HG03439 (cell line): ENCODE measurements around the gene PUM1.
"Not testable (repeated sequence)": the region's sequence is repeated elsewhere in the genome, so short reads cannot be mapped to it uniquely, and the experiment has no call there.

Experiments used
- ATAC-seq: cut with Tn5 transposase; IDR thresholded peaks from one replicate; pipeline ENCODE4 v1.9.1; 2021; ENCODE audit warnings: mild to moderate bottlenecking, moderate library complexity; ENCODE audit not compliant: unreplicated experiment

The PUM1 gene

GRCh38 chr1:30997463-30998057, 68.0 kb downstream of the PUM1 start:
- ATAC-seq, result no peak

DNA sequence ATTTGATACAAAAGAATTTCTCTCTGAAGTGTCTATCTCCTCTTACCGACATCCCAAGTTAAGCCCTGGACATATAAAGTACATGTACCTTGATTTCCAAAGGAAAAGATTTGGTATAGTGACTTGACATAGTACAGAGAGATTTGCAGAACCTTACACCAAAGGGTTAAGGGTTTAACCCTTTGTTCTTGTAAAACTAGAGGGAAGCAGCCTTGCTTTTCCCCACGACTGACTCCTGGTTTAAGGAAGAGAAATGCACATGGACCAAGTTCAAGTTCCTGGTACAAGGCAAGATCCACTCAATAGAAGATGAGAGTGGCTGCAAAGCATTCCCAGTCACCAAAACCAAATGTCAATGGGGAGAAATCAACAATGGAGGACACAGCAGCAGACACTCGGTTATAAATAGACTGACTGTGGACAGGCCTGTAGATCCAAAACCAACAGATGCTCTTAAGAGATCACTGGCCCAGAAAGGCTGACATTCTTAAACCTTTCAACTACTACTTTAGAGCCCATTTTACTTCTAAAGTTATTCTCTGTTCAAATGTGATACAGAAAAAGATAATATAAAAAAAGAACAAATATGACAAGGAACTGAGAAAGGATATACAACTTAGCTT, 69.4 kb downstream of the PUM1 start:
- ATAC-seq, result no peak

DNA sequence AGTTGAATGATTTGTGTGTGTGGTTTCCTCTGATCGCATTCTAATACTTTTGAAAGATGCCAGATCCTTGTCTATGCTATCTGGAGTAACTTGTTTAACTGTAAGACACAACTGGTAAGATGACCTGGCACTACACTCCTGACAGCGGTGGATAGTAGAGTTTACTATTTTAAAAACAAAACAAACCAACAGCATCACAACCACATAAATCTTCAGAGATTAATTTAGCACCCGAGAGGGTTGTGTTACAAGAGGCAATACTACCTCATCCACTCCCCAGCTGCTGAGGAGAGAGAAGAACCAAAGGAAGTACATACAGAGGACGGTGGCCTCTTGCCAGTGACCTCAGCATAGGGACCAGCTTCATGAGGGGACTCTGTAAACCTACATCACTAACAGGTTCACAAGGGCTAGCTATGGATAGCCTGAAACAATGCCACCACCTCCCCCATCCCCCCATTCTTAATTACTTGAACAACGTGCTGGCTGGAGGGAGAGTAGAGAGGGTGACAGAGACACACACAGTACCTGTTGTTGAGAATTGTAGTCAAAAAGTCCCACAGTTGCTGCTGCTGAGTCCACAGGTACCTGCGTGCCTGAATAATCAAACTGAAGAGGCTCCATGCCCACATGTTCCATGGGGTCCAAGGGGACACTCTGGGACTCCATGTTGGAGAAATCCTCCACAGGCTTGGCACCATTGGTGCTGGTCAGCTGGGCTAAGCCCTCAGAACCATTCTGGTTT, 73.5 kb downstream of the PUM1 start:
- no peak for ATAC-seq

- ATAC-seq, result no peak
These were observed 74.9 kb downstream of the PUM1 start for GRCh38 chr1:30990591-30990990.

GRCh38 chr1:30988045-30988444, 77.5 kb downstream of the PUM1 start:
- ATAC-seq, result no peak

GRCh38 chr1:30986755-30987154, 78.8 kb downstream of the PUM1 start:
- no peak for ATAC-seq

- ATAC-seq, result no peak
These were observed 80.5 kb downstream of the PUM1 start for GRCh38 chr1:30984991-30985503.

DNA sequence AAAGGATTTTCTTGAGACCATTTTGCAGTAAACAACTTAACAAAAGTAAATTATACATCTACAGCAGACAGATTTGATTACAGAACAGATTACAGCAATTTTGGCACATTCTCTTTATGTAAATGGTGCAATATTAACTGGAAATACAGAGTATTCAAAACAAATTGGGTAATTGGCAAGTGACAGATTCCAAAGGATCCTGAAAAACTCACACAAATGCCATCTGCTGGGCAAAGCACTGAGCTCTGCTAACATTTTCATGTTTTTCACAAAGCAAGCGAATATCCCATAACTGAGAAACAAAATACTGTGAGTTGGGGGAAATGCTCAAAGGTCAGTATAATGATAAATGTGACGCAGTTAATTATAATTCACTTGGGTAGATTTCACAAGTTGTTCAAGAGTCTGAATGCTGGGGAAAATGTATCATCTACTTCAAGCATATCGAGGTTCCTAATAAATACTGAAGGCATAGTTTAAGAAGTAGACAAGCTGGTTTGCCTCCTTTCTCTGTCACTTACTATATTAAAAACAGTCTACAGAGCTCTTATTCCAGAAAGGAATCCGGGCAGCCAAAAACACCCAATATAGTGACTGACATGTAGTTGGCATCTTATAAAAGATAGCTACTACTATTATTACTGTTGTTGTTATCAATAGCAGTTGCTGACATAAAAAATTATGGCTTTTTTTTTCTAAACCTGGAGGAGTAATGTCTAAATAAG, 81.2 kb downstream of the PUM1 start:
- no peak for ATAC-seq

DNA sequence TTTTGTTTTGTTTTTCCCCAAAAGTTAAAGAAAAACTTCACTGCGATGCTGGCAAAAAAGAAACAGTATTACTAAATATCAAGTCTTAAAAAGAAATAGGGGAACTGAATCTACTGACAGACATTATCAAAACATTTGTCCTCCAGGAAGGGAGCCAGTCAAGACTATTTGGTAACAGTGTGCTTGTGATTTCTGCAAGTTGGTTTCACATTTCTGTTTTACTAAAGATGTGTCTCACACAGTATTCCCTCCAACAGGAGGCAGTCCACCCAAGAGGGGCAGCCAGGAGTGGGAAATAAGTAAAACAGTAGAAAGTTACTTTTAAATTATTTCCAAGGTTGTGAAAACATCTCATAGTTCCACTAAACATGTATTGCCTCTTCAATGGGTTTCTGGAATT, 82.6 kb downstream of the PUM1 start:
- ATAC-seq, result no peak

- ATAC-seq, result no peak
These were observed 83.1 kb downstream of the PUM1 start for GRCh38 chr1:30982431-30982830.

- ATAC-seq, result no peak
These were observed 84.3 kb downstream of the PUM1 start for GRCh38 chr1:30981172-30981571.

- ATAC-seq, result no peak
These were observed 88.0 kb downstream of the PUM1 start for GRCh38 chr1:30977511-30977910.

- ATAC-seq, result no peak
These were observed 88.4 kb downstream of the PUM1 start for GRCh38 chr1:30977105-30977504.

DNA sequence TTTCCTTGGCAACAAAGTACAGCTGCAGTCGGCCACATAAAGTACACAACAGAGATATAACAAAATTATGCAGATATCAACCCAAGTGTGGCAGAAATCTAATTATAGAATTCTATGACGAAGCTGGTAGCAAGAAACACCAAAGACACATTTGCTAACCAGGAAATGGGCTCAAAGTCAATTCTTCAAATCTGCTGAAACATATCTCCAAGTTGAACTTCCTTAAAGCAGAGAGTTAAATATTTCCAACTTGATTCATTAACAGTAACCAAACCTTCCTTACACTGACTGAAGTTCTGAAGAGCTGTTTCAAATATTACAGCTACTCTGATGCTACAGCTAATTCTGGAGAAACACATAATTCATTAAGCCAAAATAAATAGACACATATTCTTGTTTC, 89.4 kb downstream of the PUM1 start:
- ATAC-seq, result no peak

- ATAC-seq, result no peak
These were observed 90.3 kb downstream of the PUM1 start for GRCh38 chr1:30975217-30975616.

- no peak for ATAC-seq
These were observed 91.0 kb downstream of the PUM1 start for GRCh38 chr1:30974536-30974935.

GRCh38 chr1:30972349-30972748, 93.2 kb downstream of the PUM1 start:
- not testable (repeated sequence) for ATAC-seq

DNA sequence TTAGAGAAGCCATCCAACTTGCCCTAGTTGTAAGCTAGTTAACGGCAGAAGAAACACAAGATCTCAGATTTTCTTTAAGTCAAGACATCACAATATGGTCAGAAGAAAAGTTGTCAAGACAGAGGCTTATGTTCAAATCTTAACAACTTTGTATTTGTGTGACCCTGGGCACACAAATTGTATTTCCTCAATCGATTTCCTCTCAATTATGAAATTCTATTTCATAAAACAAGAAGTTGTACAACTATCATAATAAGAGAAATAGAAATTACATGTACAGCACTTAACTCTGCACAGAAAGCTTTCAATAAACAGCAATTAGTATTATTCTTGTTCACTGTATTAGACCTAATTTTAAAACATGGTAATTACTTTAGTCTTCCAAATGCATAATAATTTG, 94.0 kb downstream of the PUM1 start:
- ATAC-seq, result no peak

- no peak for ATAC-seq
These were observed 95.6 kb downstream of the PUM1 start for GRCh38 chr1:30969903-30970302.

DNA sequence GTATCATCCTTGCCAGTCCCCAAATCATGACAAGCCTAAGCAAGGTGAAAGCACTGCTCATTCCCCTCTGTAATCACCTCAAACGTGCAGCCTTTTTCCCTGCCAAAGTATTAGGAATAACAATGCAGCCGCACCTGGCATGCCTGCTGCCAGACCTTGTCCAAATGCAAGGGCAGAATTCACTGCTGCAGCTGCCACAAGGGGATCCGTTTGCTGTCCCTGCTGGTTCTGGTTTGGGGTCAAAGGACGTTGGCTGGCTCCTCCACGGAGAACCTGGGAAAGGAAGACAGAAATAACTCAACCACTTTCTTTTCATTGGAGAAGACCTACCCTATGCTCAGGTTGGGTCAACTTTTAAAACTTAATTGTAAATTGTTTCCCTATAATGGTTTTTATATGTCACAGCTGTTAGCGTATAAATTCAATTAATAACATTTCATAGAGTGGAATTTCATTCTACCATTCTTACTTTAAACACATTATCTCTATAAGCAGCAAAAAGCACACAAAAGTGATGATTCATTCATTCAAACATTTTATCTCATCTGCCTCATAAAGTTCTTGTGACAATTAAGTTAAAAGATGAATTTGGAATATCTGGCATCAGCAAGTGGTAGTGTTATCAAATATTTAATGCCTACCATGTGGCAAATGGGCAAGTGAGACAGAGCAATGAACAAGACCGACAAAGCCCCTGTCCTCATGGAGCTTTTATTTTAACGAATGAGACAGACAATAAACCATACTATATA, 97.1 kb downstream of the PUM1 start:
- no peak for ATAC-seq
